T-helper 2 cell treated with Interferon-gamma antibody and Interleukin-4, amounts not matched to agents 5 μg/mL and 100 μg/mL, for 36 hours (primary cell): ENCODE results near the gene C19orf85.
A peak's percentile ranks its signal among the peaks of the same experiment; 100 is the strongest.

Experiments
- DNase-seq: peaks from one replicate; pipeline ENCODE4 v3.0.0; 2021; ENCODE audit warnings: low spot score
- H3K27ac Mint-ChIP-seq: one replicate; pipeline ENCODE4 v1.8.0; 2021; ENCODE audit warnings: mild to moderate bottlenecking, mixed read lengths
- H3K27me3 Mint-ChIP-seq: one replicate; pipeline ENCODE4 v1.8.0; 2021; ENCODE audit warnings: low read depth, mixed read lengths
- H3K36me3 Mint-ChIP-seq: one replicate; pipeline ENCODE4 v1.8.0; 2021; ENCODE audit warnings: low read depth, mixed read lengths
- H3K4me1 Mint-ChIP-seq: one replicate; pipeline ENCODE4 v1.8.0; 2021; ENCODE audit warnings: low read depth, mixed read lengths
- H3K4me3 Mint-ChIP-seq: one replicate; pipeline ENCODE4 v1.8.0; 2022; ENCODE audit warnings: mild to moderate bottlenecking, moderate library complexity, mixed read lengths
- H3K9me3 Mint-ChIP-seq: one replicate; pipeline ENCODE4 v1.8.0; 2021; ENCODE audit warnings: mixed read lengths

The C19orf85 gene

DNA sequence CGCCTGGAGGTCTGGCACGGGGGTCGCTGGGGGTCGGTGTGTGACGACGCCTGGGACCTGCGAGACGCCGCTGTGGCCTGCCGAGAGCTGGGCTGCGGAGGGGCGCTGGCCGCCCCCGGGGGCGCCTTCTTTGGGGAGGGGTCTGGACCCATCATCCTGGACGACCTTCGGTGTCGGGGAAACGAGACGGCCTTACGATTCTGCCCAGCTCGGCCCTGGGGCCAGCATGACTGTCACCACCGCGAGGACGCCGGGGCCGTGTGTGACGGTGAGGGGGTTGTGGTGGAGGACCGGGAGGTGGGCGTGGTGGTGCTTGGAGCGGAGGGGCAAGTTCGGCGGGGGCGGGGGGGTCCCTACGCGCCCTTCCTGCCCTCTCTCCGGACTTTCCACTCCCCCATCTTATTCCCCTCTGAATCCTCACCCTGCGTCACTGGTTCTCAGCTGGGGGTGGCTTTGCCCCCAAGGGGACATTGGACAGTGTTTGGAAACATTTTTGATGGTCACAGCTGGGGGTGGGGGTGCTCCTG, 29.2 kb upstream of the C19orf85 start:
- DNase-seq, result no peak
- H3K4me1 Mint-ChIP-seq, result no peaks in the 10 kb centered on the region
- peaks cover 2% of the 10 kb centered on the region for H3K27me3 Mint-ChIP-seq
- no peaks in the 10 kb centered on the region for H3K9me3 Mint-ChIP-seq
- H3K4me3 Mint-ChIP-seq, result no peak overlapping the region
- H3K36me3 Mint-ChIP-seq, result no peaks in the 10 kb centered on the region
- H3K27ac Mint-ChIP-seq, result no peak overlapping the region

DNA sequence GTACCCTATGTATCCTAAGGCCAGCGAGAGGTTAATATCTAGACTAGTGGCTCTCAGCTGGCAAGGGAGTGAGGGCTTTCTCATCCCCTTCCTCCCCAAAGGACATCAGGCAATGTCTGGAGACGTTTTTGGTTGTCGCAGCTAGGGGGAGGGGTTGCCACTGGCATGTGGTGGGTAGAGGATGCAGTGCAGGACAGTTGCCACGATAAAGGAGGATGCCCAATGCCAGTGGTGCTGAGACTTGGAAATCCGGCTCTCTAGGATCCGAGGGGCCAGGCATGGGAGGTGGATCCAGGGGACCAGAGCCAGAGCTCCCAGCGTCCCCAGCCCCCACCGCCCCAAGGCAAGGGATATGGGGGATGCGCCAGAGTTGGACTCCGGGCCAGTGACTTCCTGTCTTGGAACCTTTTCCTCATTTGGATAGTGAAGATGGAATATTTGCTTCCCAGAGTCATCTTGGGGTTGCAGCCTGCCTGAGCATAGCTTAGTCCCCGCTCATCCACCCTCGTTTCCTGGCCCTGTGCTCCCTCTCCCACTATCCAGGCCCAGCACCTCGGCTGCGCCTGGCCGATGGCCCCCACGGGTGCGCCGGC, 28.6 kb upstream of the C19orf85 start:
- no peak for DNase-seq
- Mint-ChIP-seq H3K4me1 (no peaks in the 10 kb centered on the region), H3K27ac (no peak overlapping the region), H3K9me3 (no peaks in the 10 kb centered on the region), H3K27me3 (peaks cover 2% of the 10 kb centered on the region), H3K36me3 (no peaks in the 10 kb centered on the region), H3K4me3 (no peak overlapping the region)

DNA sequence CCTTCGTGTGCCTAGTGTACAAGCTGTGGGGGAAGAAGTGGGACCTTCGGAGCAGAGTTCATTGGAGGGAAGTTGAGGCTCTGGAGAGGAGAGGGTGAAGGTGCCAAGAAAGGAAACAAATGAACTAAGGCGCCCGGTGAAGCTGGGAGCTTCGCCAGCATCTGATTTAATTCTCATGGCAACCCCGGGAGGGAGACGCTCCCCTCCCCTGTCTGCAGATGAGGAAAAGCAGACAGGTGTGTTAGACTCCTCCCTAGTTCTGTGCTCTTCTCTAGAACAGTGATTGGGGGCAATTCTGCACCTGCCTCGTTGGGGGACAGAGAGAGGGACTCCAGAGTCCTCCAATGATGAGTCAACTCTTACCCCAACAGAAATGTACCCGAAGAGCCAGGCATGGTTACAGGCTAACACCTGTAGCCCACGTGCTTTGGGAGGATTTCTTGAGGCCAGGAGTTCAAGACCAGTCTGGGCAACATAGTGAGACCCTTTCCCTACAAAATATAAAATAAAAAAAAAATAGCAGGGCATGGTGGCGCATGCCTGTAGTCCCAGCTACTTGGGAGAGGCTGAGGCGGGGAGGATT, 27.9 kb upstream of the C19orf85 start:
- Mint-ChIP-seq H3K9me3 (no peaks in the 10 kb centered on the region), H3K27ac (no peak overlapping the region), H3K4me3 (no peak overlapping the region), H3K27me3 (peaks cover 2% of the 10 kb centered on the region), H3K36me3 (no peaks in the 10 kb centered on the region), H3K4me1 (no peaks in the 10 kb centered on the region)
- no peak for DNase-seq

DNA sequence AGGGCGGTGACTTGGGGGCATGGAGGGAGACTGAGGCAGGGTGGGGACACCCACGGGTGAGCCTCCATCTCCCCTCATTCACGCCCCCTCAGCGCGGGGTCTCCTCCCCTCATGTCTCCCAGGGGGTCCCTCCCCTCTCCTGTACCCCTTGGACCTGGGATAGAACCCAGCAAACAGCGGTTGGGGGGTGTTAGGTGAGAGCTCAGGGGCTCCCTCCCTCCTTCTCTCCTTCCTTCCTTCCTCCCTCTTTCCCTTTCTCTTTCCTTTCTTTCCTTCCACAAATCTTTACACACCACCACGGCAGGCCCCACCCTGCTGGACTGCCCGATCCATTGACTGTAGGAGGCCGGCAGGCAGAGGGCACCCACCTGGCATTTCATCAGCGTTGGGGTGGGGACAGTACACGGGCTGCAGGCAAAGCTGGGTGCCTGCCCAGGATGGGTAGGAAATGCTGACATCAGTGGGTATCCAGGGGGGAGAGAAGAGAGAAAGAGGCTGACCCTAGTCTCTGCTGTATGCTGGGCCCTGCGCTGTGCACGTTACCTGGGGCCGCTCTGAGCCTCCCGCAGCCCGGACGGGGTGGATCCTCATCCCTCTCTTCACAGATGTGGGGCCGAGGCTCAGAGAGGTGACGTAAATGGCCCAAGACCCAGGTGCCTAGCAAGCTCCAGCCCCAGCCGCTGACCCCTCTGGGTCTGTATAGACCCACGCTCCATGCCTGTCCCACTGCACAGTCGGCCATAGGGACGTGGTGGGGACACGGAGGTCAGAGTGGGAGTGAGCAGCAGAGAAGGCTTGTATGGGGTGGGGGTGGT, 27.2 kb upstream of the C19orf85 start:
- H3K27ac Mint-ChIP-seq, result no peak overlapping the region
- no peak overlapping the region for H3K4me3 Mint-ChIP-seq
- H3K27me3 Mint-ChIP-seq, result peaks cover 2% of the 10 kb centered on the region
- no peak for DNase-seq
- H3K36me3 Mint-ChIP-seq, result no peaks in the 10 kb centered on the region
- H3K9me3 Mint-ChIP-seq, result no peaks in the 10 kb centered on the region
- no peaks in the 10 kb centered on the region for H3K4me1 Mint-ChIP-seq

DNA sequence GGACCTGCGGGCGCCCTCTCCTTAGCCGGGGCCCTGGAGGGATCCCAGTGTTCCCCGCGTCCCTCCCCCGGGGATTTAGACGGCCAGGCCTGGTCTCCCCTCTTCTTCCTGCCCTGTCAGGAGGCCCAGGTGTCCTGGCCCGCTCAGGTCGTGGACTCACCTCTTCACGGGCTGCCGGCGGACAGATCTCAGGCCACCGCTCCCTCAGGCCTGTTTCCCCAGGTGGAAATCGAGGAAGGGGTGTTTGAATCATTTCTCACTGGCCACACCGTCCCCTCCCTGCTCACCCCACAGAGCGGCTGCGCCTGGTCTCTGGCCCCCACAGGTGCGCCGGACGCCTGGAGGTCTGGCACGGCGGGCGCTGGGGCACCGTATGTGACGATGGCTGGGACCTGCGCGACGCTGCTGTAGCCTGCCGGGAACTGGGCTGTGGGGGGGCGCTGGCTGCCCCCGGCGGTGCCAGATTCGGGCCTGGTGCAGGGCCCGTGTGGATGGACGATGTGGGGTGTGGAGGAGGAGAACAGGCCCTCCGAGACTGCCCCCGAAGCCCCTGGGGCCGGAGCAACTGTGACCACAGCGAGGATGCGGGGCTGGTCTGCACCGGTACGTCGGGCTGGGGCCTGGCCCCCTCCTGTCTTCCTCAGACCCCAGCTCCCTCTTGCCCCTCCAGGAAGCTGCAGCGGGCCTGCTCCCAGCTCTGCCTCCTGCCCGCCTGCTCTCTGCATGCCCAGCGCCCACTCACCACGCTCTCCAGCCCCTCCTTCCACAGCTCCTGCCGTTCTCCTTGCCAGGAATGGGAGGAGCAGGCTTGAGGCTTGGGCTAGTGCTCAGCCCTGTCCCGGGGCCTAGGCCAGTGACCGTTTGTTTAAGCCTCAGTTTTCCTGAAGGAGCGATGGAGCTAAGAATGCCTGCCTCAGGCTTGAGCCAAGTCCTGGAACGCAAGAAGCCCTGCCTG, 26.2 kb upstream of the C19orf85 start:
- Mint-ChIP-seq H3K4me1 (peaks cover 1% of the 10 kb centered on the region), H3K27ac (no peak overlapping the region)

DNA sequence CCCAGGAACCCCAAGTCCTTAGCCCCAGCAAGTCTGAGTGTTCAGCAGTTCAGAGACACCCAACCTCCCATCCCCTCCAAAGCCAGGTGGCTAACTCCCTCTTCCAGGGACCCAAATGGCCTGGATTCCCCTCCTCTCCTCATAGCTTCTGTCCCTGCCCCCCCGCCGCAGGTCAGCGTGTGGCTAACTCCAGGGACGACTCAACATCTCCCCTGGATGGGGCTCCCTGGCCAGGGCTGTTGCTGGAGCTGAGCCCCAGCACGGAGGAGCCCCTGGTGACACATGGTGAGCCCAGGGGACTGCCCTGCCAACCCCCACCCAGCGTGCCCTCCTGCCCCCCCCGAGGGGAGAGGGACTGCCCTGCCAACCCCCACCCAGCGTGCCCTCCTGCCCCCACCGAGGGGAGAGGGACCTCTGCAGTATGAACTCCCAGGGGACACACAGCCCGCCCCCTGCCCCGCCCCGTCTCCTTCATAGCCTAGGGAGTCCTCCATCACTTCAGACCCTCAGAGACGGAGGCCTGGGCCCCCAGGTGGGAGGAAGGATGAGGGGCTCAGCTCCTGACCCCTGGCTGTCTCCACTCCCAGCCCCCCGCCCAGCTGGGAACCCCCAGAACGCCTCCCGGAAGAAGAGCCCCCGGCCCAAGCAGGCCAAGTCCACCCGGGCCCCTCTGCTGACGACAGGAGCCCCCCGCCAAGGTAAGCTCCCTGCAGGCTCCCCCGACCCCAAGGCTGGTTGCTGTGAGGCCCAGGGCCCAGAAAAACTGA, 25.3 kb upstream of the C19orf85 start:
- no peak for DNase-seq
- H3K27ac Mint-ChIP-seq, result no peak overlapping the region
- H3K4me3 Mint-ChIP-seq, result no peak overlapping the region
- H3K9me3 Mint-ChIP-seq, result no peaks in the 10 kb centered on the region
- H3K4me1 Mint-ChIP-seq, result peaks cover 1% of the 10 kb centered on the region
- H3K27me3 Mint-ChIP-seq, result peaks cover 2% of the 10 kb centered on the region
- H3K36me3 Mint-ChIP-seq, result no peaks in the 10 kb centered on the region

More for the DNA sequence above, 26.2 kb upstream of the C19orf85 start:
- no peak for DNase-seq
- H3K36me3 Mint-ChIP-seq, result no peaks in the 10 kb centered on the region
- peaks cover 2% of the 10 kb centered on the region for H3K27me3 Mint-ChIP-seq
- H3K4me3 Mint-ChIP-seq, result no peak overlapping the region
- H3K9me3 Mint-ChIP-seq, result no peaks in the 10 kb centered on the region

DNA sequence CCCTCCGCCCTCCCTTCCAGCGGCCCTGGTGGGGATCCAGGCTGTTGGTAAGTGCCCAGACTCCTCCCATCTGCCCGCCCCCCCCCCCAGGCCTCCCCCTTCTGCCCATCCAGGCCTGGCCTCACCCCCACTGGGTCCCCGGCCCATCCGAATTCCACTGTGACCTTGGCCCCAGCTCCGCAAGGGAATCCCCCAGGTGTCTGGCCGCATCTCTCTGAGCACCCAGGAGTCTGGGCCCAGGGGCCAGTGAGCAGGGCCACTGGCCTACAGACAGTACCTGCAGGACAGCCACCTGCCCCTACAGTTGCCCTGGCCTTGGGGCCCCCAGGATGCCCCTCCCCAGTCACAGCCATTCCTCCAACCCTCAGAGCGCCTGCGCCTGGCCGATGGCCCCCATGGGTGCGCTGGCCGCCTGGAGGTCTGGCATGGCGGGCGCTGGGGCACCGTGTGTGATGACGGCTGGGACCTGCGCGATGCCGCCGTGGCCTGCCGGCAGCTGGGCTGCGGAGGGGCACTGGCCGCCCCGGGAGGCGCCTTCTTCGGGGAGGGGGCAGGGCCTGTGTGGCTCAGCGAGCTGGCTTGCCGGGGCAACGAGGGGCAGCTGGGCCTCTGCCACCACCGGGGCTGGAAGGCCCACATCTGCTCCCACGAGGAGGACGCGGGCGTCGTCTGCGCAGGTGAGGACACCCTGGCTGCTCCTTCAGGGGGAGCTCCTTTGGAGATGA, 24.6 kb upstream of the C19orf85 start:
- H3K27me3 Mint-ChIP-seq, result peaks cover 2% of the 10 kb centered on the region
- no peaks in the 10 kb centered on the region for H3K36me3 Mint-ChIP-seq
- no peak for DNase-seq
- H3K4me3 Mint-ChIP-seq, result no peak overlapping the region
- H3K4me1 Mint-ChIP-seq, result peaks cover 1% of the 10 kb centered on the region
- H3K27ac Mint-ChIP-seq, result no peak overlapping the region
- no peaks in the 10 kb centered on the region for H3K9me3 Mint-ChIP-seq

DNA sequence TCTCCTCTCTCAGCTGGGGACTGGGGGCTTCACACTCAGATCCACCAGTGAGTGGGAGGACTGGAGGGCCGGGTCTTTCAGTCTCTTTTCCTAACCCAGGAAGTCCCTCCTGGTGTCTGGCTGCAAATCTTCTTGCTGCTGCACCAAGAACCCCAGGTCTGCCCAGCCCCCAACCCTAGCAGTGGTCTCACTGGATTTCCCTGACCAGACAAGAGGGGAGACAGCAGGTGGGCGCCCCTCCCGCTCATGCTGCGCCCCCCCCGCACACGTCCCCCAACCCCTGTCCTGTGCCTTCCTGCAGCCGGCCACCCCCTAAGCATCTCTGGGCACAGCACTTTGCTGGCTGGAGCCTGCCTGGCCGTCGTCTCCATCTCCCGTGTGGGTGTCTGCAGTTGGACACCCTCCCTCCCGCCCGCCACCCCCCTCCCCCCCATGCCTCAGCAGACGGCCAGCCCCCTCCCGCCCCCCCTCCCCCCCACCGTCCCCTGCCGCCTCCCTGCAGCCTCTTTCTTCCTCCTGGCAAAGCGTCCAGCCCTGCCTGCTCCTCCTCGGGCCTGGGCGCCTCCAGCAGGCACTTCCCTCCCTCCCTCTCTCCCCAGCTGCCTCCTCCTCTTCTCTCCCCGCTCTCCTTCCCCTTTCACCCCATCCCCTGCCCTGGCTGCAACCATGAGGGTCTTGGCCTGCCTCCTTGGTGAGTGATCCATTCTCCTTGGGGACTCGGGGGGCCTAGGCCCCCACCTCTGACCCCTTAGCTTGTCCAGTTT, 23.6 kb upstream of the C19orf85 start, which contains the start of gene SSC5D:
SSC5D (plus strand) TSS at position 513 of the 764 bp plus-strand sequence; CDS start at position 667, 154 bp downstream.
- Mint-ChIP-seq H3K4me3 (no peak within 1 kb of the TSS), H3K27ac (no peak within 1 kb of the TSS), H3K36me3 (no peaks in the 10 kb centered on the region), H3K27me3 (peaks cover 2% of the 10 kb centered on the region), H3K4me1 (peaks cover 1% of the 10 kb centered on the region), H3K9me3 (no peaks in the 10 kb centered on the region)
- no peak for DNase-seq

DNA sequence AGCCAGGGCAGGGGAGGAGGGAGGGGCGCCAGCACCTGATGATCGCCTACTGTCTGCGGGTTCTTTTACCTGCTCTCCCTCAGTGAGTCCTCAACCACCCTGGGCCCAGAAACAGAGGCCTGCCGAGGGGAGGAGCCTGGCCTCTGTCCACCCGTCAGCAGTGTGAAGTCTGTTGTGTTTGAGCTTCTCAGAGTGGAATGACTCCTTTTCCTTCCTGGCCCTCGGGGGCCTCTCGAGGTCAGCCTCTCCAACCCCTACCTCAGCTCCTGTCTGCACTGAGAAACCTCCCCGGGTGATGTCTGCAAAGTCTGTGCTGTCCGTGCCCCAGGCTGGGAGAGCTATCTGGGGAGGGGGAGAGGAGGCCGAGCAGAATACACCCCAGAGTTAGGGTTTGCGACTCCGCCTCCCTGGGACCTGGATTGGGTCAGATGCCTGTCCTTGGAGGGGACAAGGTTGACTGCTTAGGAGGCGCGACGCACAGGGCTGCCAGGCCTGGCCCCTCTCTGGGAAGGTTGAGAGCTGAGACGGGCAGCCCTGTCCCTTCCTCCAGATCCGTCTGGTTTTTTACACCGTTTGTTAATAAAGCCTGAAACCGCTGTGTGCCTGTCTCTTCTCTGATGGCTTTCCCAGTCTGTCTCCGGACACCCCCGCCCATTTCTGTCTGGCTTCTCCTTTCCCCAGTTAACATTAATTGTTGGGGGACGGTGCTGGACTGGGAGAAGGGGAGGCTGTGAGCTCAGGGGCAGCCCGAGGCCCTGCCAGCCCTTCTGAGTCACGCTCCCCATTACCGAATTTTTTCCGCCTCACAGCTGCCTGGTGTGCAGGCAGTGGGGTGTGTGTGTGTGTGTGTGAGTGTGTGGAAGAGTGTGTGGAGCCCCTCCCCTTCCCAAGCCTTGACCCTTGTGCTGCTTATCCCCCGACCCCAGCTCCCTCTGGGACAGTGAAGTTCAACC, 22.7 kb upstream of the C19orf85 start:
- DNase-seq, result peak; percentile 40
- peaks cover 2% of the 10 kb centered on the region for H3K27me3 Mint-ChIP-seq
- peak overlapping the region; percentile 26 for H3K4me3 Mint-ChIP-seq
- no peaks in the 10 kb centered on the region for H3K36me3 Mint-ChIP-seq
- H3K4me1 Mint-ChIP-seq, result peaks cover 1% of the 10 kb centered on the region
- H3K9me3 Mint-ChIP-seq, result no peaks in the 10 kb centered on the region
- no peak overlapping the region for H3K27ac Mint-ChIP-seq

DNA sequence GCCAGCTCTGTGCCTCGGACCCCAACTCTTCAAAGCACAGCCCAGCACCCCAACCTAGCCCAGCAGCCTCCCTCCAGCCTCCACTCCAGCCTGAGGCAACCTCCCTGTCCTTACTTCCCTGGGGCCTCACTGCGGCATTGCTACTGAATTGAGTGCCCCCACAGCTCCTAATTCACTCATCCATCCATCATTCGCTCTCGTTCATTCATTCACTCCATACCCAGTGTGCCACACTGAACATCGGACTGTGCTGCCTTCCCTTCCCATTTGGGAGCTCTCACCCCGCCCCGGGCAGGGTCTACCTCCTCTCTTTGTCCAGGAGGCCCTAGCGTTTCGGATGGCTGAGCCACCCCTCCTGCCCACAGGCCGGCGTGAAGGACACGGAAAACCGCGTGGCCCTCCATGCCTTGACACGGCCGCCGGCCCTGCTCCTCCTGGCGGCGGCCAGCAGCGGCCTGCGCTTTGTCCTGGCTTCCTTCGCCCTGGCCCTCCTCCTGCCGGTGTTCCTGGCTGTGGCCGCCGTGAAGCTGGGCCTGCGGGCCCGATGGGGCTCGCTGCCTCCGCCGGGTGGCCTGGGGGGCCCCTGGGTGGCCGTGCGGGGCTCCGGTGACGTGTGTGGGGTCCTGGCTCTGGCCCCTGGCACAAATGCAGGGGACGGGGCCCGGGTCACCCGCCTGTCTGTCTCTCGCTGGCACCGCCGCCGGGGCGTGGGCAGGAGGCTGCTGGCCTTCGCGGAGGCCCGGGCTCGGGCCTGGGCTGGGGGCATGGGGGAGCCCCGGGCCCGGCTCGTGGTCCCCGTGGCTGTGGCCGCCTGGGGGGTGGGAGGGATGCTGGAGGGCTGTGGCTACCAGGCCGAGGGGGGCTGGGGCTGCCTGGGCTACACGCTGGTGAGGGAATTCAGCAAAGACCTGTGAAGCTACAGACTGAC, 21.8 kb upstream of the C19orf85 start:
- no peak for DNase-seq
- Mint-ChIP-seq H3K9me3 (no peaks in the 10 kb centered on the region), H3K4me3 (peak overlapping the region; percentile 58), H3K27ac (peak overlapping the region; percentile 34), H3K27me3 (no peaks in the 10 kb centered on the region), H3K4me1 (peaks cover 1% of the 10 kb centered on the region), H3K36me3 (no peaks in the 10 kb centered on the region)
